GM19395 (cell line): ENCODE measurements around the gene RIC8A.
A peak's percentile ranks its signal among the peaks of the same experiment; 100 is the strongest.
"Not testable (repeated sequence)": the region's sequence is repeated elsewhere in the genome, so short reads cannot be mapped to it uniquely, and the experiment has no call there.

Experiments used
- ATAC-seq: cut with Tn5 transposase; IDR thresholded peaks from one replicate; pipeline ENCODE4 v1.9.1; 2021; ENCODE audit warnings: mild to moderate bottlenecking, moderate library complexity; ENCODE audit not compliant: unreplicated experiment

RIC8A gene

DNA sequence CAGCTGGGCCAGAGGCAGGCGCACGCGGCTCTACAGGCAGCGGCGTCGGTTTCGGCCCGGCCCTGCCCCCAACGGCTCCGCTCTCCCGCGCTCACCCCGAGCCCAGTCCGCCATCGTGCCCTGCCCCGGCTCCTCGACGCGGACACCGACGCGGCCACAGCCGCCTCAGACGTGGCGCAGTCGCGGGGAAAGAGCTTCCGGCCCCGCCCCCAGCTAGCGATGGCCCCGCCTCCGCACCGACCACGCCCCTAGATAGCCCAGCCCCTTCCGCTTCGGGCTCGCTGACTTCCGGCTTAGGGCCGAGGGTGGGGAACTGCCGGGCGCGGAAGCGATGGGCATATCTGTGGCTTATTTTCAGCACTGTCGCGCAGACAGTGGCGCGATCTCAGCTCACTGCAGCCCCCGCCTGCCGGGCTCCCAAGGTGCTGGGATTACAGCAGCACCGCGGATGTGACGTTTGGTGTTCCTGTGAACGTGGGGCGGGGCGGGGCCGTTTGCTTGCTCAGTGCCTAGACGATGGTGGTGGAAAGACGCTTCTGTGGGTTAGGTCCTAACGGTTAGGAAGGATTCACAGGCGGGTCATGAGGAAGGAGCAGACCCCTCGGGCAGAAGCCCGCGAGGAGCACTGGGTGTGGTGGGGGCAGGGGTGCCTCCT, at the start of gene RIC8A, which contains the start of gene BET1L:
Gene RIC8A (plus strand): TSS at position 501 of the 655 bp plus-strand sequence. CDS start 1,147 bp downstream, outside the sequence.
Gene BET1L (minus strand): TSS at position 192 of the 655 bp plus-strand sequence. CDS start 78 bp downstream, at position 114.
- peak; percentile 76 for ATAC-seq

DNA sequence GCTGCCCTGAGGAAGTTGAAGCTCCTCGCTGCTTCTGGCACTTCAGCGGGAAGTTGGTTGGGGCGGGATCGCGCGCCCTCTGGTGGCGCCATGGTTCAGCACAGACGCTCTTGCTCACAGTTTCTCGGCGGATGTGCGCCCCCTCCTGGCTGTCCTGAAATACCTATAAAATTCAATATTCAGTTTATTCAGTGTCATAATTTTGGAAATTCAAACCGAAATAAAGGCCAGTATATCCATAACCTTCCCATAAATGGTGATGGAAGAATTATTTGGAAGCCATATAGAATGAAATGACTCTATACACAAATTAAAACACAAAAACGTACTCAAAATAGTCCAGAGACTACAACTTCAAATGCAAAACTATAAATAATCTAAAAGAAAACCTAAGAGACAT, 27.3 kb upstream of the RIC8A start:
- not testable (repeated sequence) for ATAC-seq

- ATAC-seq = not testable (repeated sequence)
Measured at GRCh38 chr11:189200-189783, 18.2 kb upstream of the RIC8A start.

- peak; percentile 70 for ATAC-seq
Measured at GRCh38 chr11:189843-190311, 17.6 kb upstream of the RIC8A start.

- not testable (repeated sequence) for ATAC-seq
Measured at GRCh38 chr11:190546-190945, 17.0 kb upstream of the RIC8A start.

DNA sequence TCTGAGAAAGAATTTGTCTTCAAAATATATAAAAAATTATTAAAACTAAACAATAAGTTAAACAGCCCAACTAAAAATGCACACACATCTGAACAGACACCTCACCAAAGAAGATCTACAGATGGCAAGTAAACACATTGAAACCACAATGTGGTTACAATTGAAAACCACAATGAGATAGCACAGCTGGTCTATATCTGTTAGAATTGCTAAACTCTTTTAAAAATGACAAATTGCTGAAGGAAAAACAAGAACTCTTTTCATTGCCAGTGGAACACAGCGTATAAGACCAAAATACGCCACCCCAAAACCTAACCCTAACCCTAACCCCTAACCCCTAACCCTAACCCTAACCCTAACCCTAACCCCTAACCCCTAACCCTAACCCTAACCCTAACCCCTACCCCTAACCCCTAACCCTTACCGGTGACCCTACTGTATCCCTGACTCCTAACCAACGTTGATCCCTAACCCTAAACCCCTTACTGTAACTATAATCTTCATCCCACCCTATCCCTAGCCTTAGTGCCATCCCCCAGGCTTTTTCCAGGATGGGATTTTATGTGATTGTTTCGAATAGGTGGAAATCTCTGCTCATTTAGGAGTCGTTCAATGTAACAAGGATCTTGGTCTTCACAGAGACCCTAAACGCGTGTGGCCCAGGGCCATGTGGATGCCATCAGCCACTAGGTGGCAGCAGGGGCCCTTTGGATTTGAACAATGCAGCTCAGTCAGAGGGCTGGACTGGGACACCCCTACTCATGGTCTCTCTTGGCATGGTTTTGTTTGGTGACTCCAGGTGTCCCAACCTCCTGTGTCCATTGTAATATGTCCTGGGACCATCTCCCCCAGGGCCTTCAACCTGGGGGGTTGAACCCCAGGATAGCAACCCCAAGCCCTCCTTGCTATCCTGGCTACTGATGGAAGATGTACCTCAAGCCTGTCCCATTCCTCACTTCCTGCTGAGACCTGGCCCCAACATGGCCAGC, 15.7 kb upstream of the RIC8A start:
- peak; percentile 47 for ATAC-seq

GRCh38 chr11:192674-193128, 14.8 kb upstream of the RIC8A start, which contains the start of gene SCGB1C1:
TSS of gene SCGB1C1 (plus strand) at chr11:193078. CDS start at chr11:193100, 22 bp downstream.
- ATAC-seq = not testable (repeated sequence)

GRCh38 chr11:193481-193880, 14.0 kb upstream of the RIC8A start:
- not testable (repeated sequence) for ATAC-seq

DNA sequence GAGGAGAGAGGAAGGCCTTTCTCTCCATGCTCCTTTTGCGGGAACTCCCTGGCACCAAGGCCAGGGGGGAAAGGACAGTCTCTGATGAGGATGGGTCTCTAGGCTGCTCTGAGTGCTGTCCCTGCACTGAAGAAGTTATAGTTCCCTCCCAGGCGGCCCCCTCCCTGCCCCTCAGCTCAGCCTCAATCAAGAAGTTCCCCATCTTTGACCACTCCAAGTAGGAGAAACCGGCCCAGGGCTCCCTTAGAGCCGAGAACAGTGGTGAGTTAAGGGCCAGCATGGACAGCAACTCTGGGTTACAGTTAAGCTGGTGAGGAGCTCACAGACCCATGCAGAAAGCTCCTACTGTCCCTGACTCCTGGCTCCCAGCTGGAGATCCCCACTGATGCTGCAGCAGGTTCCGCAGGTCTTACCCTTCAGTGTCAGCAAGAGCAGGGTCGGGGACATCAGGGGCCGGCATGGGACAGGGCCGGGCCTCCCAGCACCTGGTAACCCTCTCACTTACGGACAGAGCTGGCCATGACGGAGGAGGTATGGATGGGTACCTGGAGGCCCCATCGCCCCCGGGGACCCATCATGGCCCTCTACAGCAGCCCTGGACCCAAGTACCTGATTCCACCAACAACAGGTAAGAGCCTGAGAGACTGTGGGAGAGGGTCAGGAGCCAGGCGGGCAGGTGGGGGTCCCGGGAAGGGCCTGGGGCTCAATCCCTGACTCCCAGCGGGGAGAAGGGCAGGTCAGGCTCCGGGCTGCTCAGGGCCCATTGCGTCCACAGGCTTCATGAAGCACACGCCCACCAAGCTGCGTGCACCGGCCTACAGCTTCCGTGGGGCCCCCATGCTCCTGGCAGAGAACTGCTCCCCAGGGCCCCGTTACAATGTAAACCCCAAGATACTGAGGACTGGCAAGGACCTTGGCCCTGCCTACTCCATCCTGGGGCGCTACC, 10.4 kb upstream of the RIC8A start:
- no peak for ATAC-seq

DNA sequence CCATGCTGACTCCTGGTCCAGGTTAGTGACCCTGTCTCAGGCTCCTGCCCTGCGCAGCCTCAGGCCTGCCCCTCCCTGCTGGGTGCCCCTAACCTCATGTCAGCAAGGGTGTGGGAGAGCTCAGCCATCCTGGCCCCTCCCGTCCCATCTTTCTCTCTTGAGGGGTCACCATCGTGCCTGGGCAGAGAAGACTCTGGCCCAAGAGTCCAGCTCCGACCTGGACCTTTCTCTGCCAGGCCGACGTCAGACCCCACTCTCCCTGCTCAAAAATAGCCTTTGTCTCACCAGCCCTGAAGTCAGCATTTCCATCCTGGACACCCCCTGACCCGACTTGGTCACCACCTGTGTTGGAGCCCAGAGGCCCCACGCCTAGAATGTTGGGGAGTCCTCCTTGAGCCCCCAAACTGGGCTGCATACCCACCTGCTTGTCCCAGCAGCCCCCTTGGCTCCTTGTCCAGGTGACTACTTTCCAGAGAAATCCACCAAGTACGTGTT, 9.7 kb upstream of the RIC8A start:
- no peak for ATAC-seq

DNA sequence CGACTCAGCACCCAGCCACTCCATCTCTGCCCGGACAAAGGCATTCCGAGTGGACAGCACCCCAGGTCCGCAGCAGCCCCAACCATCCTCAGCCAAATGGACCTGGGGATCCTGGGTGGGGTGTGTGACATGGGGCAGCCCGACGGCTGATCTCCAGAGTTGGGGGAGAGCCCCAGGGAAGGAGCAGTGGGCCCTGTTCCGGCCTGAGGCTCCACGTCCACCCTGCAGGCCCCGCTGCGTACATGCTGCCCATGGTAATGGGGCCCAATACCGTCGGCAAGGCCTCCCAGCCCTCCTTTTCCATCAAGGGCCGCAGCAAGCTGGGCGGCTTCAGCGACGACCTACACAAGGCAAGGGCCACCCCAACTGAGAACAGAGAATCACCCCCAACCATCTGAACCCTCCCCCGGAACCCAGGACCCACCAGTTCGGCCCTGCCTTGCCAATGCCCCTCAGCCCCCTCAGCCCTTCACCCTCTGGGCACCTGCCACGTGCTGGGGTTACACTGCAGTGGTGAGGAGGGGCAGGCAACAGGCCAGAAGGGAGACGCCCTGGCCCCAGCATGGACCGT, 9.2 kb upstream of the RIC8A start:
- ATAC-seq = no peak

DNA sequence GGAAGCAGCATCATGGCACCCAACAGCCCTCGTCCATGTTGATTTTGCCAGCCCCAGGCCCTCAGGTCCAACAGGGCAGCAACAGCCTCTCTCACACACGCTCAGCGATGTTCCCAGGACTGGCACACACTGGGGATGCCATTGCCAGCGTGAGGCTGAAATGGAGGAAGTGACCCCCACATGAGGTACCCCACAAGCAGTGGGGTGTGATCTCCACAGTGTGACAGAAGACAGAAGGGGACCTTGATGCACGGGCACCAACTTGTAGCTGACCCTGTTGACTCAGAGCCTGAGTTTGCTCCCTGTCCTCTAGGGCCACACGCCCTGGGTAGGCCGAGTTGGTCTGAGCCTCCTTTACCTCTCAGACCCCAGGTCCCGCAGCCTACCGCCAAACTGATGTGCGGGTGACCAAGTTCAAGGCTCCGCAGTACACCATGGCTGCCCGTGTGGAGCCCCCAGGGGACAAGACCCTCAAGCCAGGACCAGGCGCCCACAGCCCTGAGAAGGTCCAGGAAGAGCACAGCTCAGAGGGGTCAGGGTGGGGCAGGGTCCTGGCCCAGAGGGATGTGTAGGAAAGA, 8.4 kb upstream of the RIC8A start:
- ATAC-seq = no peak

GRCh38 chr11:199782-200181, 7.7 kb upstream of the RIC8A start:
- ATAC-seq = no peak

DNA sequence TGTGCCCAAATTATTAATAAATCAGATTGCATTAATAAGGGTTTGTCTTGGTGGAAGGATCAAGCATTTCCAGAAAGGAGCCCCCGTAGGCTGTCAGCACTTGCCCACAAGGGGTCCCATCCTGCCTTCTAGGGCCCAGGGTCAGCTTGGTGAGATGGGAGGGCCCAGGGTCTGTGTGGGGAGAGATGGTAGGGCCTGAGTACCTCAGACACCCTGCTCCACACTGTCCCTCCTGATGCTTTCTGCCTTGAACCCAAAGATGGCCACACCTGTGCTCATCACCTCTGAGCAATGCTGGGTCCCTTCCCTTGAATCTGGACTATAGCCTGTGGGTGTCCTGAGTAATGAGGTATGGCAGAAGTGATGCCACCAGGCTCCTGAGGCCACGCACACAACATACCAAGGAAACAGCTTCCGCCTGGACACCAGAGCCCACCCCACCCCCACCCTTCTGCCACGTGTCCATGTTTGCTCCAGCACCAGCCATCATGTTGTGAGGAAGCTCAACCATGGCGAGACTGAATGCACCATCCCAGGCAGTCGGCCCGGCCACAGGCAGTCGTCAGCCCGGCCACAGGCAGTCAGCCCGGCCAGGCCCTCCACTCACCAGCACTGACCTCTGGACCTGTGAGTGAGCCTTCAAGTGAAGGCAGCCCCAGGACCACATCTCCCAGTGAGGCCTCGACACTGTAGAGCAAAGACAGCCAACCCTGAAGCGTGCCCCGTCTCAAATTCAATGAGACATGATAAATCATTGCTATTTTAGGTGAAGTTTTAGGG, 7.1 kb upstream of the RIC8A start:
- no peak for ATAC-seq

- no peak for ATAC-seq
Measured at GRCh38 chr11:201966-202365, 5.5 kb upstream of the RIC8A start.

DNA sequence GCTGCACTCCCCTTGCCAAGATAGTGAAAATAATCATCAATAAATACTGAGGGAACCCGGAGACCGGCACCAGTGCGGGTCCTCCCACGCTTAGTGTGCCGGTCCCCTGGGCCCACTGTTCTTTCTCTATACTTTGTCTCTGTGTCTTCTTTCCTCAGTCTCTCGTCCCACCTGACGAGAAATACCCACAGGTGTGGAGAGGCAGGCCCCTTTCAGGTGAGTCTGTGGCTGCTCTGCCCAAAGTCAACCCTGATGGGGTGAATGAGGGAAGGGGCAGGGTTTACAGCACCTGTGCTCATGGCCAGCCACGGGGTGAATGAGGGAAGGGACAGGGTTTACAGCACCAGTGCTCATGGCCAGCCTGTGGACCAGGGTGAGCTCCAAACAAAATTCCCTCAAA, 5.0 kb upstream of the RIC8A start:
- ATAC-seq = no peak

GRCh38 chr11:203056-203944, 4.2 kb upstream of the RIC8A start:
- ATAC-seq = no peak
